Naive B cell (primary cell): ENCODE data around the gene SNX6. TPM values are rescaled to one million over a fixed set of nuclear protein-coding genes. Genes with fewer than 3 reads are reported as not detected.

Experiments used
- ATAC-seq, 2 donors: fragments of 150-1000 bp; cut with Tn5 transposase; 2 replicates each; pipeline ENCODE4 v1.10.0; 2021; ENCODE audit warnings: low read depth in 2 of 2, mild to moderate bottlenecking in 2 of 2, moderate library complexity in 2 of 2
- DNase-seq: peaks from one replicate; pipeline ENCODE4 v3.0.0; 2022
- H3K27ac Mint-ChIP-seq, 6 donors: one replicate each; pipeline ENCODE4 v1.8.0; 2020 to 2022; ENCODE audit warnings: mild to moderate bottlenecking in 6 of 6, mixed read lengths in 6 of 6, moderate library complexity in 5 of 6, inconsistent platforms in 2 of 6
- H3K27me3 Mint-ChIP-seq, 3 donors: one replicate each; pipeline ENCODE4 v1.8.0; 2021 to 2022; ENCODE audit warnings: mixed read lengths in 3 of 3, mild to moderate bottlenecking in 1 of 3
- H3K36me3 Mint-ChIP-seq, 2 donors: one replicate each; pipeline ENCODE4 v1.8.0; 2020 to 2022; ENCODE audit warnings: mixed read lengths in 2 of 2, inconsistent platforms in 1 of 2, mild to moderate bottlenecking in 1 of 2
- H3K4me1 Mint-ChIP-seq, 3 donors: one replicate each; pipeline ENCODE4 v1.8.0; 2020 to 2022; ENCODE audit warnings: mixed read lengths in 3 of 3, inconsistent platforms in 1 of 3, mild to moderate bottlenecking in 1 of 3, moderate library complexity in 1 of 3
- H3K4me3 Mint-ChIP-seq, 8 donors: one replicate each; pipeline ENCODE4 v1.8.0; 2020 to 2022; ENCODE audit warnings: mild to moderate bottlenecking in 8 of 8, mixed read lengths in 8 of 8, moderate library complexity in 8 of 8, inconsistent platforms in 2 of 8
- H3K9me3 Mint-ChIP-seq, 7 donors: one replicate each; pipeline ENCODE4 v1.8.0; 2020 to 2022; ENCODE audit warnings: mixed read lengths in 7 of 7, mild to moderate bottlenecking in 5 of 7, inconsistent platforms in 2 of 7, moderate library complexity in 1 of 7
- polyA plus RNA-seq, 6 donors: library from polyadenylated mRNA; unstranded; fragments of 300-500 nt; fragmentation: Illumina TruSeq; gene quantifications; one replicate each; pipeline ENCODE4 v1.2.3, GENCODE V29; 2021; ENCODE audit warnings: low read depth in 6 of 6

Gene SNX6
- polyA plus RNA-seq, 6 donors from 2014 or later, result 89.3 to 127 (median 110) TPM

DNA sequence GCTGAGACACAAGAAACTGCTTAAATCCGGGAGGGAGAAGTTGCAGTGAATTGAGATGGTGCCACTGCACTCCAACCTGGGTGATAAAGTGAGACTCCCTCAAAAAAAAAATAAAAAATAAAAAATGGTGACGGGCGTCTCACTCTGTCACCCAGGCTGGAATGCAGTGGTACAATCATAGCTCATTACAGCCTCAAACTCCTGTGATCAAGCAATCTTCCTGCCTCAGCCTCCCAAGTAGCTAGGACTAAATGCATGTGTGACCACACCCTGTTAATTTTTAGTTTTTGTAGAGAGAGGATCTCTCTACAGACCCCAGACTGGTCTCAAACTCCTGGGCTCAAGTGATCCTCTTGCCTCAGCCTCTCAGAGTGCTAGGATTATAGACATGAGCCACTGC lies 9.1 kb downstream of the SNX6 start:
- peaks cover 0 to 8% of the 10 kb centered on the region in 2 donors for H3K36me3 Mint-ChIP-seq
- no peaks in the 10 kb centered on the region for H3K27me3 Mint-ChIP-seq
- H3K27ac Mint-ChIP-seq, result peak overlapping the region in 2 of 6 donors; percentile 40 to 56

DNA sequence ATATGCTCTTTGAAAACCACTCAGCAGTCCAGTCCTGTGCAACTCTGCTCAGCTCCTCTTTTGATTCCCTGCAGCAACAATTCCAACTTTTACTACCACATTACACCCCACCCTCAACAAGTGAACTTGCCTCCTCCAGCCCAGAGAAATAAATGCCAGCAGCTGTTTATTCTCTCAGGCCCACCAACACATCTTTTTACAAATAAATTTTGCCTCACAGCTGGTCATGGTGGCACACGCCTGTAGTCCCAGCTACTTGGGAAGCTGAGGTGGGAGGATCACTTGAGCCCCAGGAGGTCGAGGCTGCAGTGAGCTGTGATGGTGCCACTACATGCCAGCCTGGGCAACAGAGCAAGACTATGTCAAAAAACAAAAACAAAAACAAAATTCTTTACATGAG lies 9.8 kb downstream of the SNX6 start:
- ATAC-seq, result no peak
- peaks cover 29 to 51% (median 34%) of the 10 kb centered on the region in 3 donors for H3K4me1 Mint-ChIP-seq
- peaks cover 0 to 8% of the 10 kb centered on the region in 2 donors for H3K36me3 Mint-ChIP-seq
- no peaks in the 10 kb centered on the region for H3K9me3 Mint-ChIP-seq
- peak overlapping the region in 3 of 6 donors; percentile 42 to 69 (median 60) for H3K27ac Mint-ChIP-seq
- H3K4me3 Mint-ChIP-seq, result no peak overlapping the region
- no peaks in the 10 kb centered on the region for H3K27me3 Mint-ChIP-seq
- DNase-seq, result no peak

More for the DNA sequence above, 9.1 kb downstream of the SNX6 start:
- Mint-ChIP-seq H3K4me1 (peaks cover 26 to 53% (median 34%) of the 10 kb centered on the region in 3 donors), H3K4me3 (no peak overlapping the region), H3K9me3 (no peaks in the 10 kb centered on the region)
- ATAC-seq (no peak), DNase-seq (no peak)

DNA sequence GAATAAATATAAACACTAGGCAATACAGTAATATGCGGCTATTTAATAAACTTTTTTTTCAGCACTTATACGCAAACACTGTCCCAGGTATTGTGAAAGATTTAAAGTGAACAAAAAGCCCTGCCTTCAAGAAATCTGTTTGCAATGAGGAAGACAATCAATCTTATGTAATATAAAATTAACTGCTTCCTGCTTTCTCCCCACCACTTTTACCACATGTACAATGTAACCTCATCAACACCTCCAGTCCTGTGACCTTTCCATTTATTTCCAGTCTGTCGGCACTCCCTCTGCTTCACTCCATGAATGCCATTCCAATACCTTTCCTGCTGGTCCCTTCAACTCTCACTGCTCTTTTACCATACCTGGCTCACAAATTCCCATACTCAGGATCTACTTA lies 10.5 kb downstream of the SNX6 start:
- ATAC-seq, result no peak
- no peak for DNase-seq
- Mint-ChIP-seq H3K27ac (peak overlapping the region in 4 of 6 donors; percentile 2 to 82 (median 69)), H3K36me3 (peaks cover 0 to 8% of the 10 kb centered on the region in 2 donors), H3K4me1 (peaks cover 24 to 51% (median 34%) of the 10 kb centered on the region in 3 donors), H3K4me3 (no peak overlapping the region), H3K27me3 (no peaks in the 10 kb centered on the region), H3K9me3 (no peaks in the 10 kb centered on the region)

DNA sequence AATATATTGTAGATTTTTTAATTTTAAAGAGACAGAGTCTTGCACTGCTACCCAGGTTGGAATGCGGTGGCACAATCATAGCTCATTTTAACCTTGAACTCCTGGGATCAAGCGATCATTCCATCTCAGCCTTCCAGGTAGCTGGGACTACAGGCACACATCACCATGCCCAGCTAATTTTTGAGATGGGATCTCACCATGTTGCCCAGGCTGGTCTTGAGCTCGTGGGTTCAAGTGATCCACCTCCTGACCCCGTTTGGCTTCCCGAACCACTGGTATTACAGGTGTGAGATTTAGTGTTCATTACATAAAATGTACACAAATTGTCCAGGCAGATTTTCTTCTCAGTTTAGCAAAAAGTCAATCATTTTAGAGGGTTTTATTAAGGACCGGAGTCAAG lies 13.6 kb downstream of the SNX6 start:
- H3K9me3 Mint-ChIP-seq, result no peaks in the 10 kb centered on the region
- ATAC-seq (no peak), DNase-seq (no peak)
- no peaks in the 10 kb centered on the region for H3K36me3 Mint-ChIP-seq
- no peak overlapping the region for H3K4me3 Mint-ChIP-seq
- H3K27me3 Mint-ChIP-seq, result no peaks in the 10 kb centered on the region
- H3K4me1 Mint-ChIP-seq, result peaks cover 18 to 36% (median 22%) of the 10 kb centered on the region in 3 donors
- H3K27ac Mint-ChIP-seq, result no peak overlapping the region

DNA sequence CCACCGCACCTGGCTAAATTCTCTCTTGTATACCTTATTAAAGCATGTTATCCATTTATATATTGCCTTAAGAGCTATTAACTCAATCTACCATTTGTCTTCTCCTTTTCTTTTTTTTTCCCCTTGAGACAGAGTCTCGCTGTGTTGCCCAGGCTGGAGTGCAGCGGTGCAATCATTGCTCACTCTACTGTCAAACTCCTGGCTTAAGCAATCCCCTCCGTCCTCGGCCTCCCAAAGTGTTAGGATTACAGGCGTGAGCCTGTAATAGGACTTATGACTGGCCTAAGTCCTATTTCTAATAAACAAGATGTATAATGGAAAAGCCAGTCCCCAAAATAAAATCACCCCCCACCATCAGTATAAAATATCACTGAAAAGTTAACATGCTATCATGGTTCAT lies 14.4 kb downstream of the SNX6 start:
- H3K36me3 Mint-ChIP-seq, result no peaks in the 10 kb centered on the region
- peak overlapping the region in 1 of 6 donors; percentile 31 for H3K27ac Mint-ChIP-seq
- H3K4me3 Mint-ChIP-seq, result no peak overlapping the region
- H3K9me3 Mint-ChIP-seq, result no peaks in the 10 kb centered on the region
- H3K27me3 Mint-ChIP-seq, result no peaks in the 10 kb centered on the region
- H3K4me1 Mint-ChIP-seq, result peaks cover 14 to 32% (median 17%) of the 10 kb centered on the region in 3 donors
- no peak for DNase-seq
- no peak for ATAC-seq

DNA sequence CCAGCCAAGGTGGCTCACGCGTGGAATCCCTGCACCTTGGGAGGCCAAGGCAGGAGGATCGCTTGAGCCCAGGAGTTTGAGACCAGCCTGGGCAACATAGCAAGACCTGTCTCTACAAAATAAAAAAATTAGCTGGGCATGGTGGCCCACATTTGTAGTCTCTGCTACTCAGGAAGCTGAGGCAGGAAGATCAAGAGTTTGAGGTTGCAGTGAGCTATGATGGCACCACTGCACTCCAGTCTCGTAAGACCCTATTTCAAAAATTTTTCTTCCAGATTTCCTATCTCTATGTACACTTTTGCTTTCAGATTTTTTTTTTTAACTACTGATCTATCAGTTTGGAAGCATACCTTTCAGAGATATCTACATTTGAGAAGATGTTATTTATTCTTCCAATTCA lies 15.3 kb downstream of the SNX6 start:
- Mint-ChIP-seq H3K27me3 (no peaks in the 10 kb centered on the region), H3K4me3 (no peak overlapping the region), H3K4me1 (peaks cover 8 to 24% (median 11%) of the 10 kb centered on the region in 3 donors), H3K36me3 (no peaks in the 10 kb centered on the region), H3K27ac (peak overlapping the region in 4 of 6 donors; percentile 44 to 85 (median 68)), H3K9me3 (no peaks in the 10 kb centered on the region)
- ATAC-seq (no peak), DNase-seq (no peak)

DNA sequence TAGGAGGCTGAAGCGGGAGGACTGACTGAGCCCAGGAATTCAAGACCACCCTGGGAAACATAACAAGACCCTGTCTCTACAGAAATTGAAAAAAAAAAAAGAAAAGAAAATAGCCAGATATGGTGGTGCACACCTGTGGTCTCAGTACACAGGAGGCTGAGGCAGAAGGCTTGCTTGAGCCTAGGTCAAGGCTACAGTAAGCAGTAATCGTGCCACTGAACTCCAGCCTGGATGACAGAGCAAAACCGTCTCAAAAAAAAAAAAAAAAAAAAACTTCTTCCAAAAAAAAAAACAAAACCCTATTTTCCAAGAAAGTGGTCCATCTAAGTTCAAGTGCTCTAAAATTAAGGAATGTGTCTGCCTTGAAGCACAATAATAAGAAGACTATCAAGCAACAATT lies 19.8 kb downstream of the SNX6 start:
- Mint-ChIP-seq H3K9me3 (no peaks in the 10 kb centered on the region), H3K36me3 (no peaks in the 10 kb centered on the region), H3K27me3 (no peaks in the 10 kb centered on the region), H3K4me1 (peaks cover 0 to 5% (median 0%) of the 10 kb centered on the region in 3 donors), H3K4me3 (no peak overlapping the region), H3K27ac (peak overlapping the region in 1 of 6 donors; percentile 47)
- DNase-seq (no peak), ATAC-seq (no peak)

DNA sequence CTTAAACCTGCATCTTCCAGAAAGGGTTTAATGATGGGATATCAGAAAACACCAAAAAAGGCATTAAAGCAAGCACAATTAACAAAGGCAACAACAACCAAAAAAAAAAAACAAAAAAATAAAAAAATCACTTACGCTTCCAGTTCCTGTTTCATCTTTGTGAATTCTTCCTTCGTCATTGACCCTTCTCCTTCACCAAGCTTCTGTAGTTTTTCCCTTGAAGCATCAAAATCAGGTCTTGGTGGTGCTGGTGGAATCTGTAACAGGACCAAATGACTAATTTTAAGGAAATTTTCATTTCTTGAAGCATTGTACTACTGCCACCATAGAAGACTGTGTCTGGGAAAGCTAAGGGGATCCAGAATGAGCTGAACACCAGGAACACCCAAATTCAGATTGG lies 24.5 kb downstream of the SNX6 start:
- Mint-ChIP-seq H3K27ac (peak overlapping the region in 2 of 6 donors; percentile 53 to 57), H3K4me1 (no peaks in the 10 kb centered on the region), H3K27me3 (no peaks in the 10 kb centered on the region), H3K4me3 (no peak overlapping the region), H3K9me3 (no peaks in the 10 kb centered on the region), H3K36me3 (peaks cover 8% of the 10 kb centered on the region in 2 donors)
- DNase-seq (no peak), ATAC-seq (no peak)

DNA sequence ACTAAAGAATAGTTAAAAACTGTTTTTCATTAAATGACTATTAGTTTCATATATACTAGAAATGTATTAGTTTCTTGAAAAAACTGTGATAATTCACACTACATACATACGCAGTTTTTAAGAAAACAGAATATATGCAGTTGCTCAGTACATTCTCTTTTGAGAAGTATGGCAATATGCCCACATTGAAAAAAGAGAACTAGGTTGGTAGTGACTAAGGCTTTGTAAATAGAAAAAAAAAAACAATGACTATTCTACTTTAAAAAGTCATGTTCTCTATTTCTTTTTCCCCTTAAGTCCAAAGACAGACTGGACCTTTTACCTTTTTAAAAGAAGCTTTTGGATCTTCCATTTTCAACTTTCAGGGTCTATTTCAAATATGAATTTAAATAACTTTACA lies 25.0 kb downstream of the SNX6 start:
- no peak for DNase-seq
- Mint-ChIP-seq H3K4me3 (no peak overlapping the region), H3K36me3 (peaks cover 8 to 10% of the 10 kb centered on the region in 2 donors), H3K27me3 (no peaks in the 10 kb centered on the region), H3K9me3 (no peaks in the 10 kb centered on the region), H3K27ac (peak overlapping the region in 1 of 6 donors; percentile 53), H3K4me1 (no peaks in the 10 kb centered on the region)
- ATAC-seq, result no peak

DNA sequence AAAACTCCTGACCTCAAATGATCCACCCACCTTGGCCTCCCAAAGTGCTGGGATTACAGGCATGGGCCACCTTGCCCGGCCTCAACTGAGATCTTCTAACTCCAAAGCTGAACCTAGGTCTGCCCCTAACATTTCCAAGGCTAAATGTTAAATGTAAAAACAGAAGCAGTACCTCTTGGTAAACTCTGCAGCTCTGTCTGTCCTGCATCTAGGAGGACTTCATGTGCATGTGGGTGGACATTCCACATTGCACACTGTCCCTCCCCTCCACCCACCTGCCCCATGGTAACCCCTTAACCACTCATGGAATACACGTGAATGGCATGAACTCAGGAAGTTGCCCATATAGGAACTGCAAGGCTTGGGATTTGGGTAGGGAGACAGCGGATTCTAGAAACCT lies 33.1 kb downstream of the SNX6 start:
- Mint-ChIP-seq H3K27ac (no peak overlapping the region), H3K4me1 (no peaks in the 10 kb centered on the region), H3K27me3 (no peaks in the 10 kb centered on the region), H3K4me3 (no peak overlapping the region), H3K9me3 (no peaks in the 10 kb centered on the region), H3K36me3 (peaks cover 9 to 14% of the 10 kb centered on the region in 2 donors)
- DNase-seq (no peak), ATAC-seq (no peak)

DNA sequence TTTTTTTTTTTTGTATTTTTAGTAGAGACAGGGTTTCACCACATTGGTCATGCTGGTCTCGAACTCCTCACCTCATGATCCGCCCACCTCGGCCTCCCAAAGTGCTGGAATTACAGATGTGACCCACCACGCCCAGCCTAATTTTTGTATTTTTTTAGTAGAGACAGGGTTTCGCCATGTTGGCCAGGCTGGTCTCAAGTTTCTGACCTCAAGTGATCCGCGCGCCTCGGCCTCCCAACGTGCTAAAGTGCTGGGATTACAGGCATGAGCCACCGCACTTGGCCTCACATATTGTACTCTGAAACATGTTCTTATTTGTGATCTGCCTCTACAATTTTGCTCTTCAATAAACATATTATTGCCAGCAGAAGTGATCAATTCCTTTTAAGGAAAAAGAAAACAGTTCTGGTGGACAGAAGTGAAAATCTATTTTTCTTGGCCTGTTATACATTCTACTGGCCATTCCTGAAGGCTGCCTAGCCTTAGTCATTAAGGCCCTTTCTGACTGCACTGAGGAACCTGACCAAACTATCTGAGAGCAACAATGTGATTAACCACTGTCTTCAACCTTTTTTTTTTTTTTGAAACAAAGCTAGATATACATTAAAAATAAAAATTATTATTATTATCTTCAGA lies 36.1 kb downstream of the SNX6 start:
- no peak overlapping the region for H3K27ac Mint-ChIP-seq
- no peaks in the 10 kb centered on the region for H3K9me3 Mint-ChIP-seq
- no peaks in the 10 kb centered on the region for H3K4me1 Mint-ChIP-seq
- no peaks in the 10 kb centered on the region for H3K27me3 Mint-ChIP-seq
- H3K4me3 Mint-ChIP-seq, result no peak overlapping the region
- DNase-seq, result no peak
- peaks cover 0 to 19% of the 10 kb centered on the region in 2 donors for H3K36me3 Mint-ChIP-seq
- no peak for ATAC-seq

DNA sequence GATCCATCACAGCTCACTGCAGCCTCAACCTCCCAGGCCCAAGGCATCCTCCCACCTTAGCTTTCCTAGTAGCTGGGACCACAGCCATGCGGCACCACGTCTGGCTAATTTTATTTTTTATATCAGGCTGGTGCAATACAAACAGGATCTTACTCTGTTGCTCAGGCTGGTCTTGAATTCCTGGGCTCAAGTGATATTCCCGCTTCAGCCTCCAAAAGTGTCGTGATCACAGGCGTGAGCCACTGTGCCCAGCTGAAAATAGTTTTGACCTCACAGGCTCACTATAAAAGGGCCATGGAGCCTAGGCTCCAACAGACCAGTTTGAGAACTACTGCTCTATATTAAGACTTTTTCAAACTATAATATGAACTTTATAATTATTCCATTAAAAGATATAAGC lies 37.3 kb downstream of the SNX6 start:
- Mint-ChIP-seq H3K27ac (no peak overlapping the region), H3K4me1 (no peaks in the 10 kb centered on the region), H3K9me3 (no peaks in the 10 kb centered on the region), H3K4me3 (no peak overlapping the region), H3K36me3 (peaks cover 0 to 17% of the 10 kb centered on the region in 2 donors), H3K27me3 (no peaks in the 10 kb centered on the region)
- ATAC-seq (no peak), DNase-seq (no peak)

DNA sequence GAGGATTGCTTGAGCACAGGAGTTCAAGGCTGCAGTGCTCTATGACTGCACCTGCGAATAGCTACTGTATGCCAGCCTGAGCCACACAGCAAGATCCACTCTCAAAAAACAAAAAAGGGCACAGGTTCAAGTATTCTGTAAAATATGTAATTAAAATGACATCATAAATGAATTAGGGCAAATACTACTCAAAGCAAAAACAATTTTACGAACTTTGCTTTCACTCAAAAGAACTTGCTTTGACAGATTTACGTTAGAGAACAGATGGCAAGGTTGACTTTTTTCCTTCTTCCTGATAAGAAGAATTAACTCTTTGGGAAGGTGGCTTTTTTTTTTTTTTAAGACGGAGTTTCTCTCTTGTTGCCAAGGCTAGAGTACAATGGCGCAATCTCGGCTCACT lies 46.4 kb downstream of the SNX6 start:
- Mint-ChIP-seq H3K4me3 (no peak overlapping the region), H3K27me3 (no peaks in the 10 kb centered on the region), H3K36me3 (no peaks in the 10 kb centered on the region), H3K27ac (peak overlapping the region in 2 of 6 donors; percentile 19 to 20), H3K9me3 (no peaks in the 10 kb centered on the region), H3K4me1 (no peaks in the 10 kb centered on the region)
- ATAC-seq (no peak), DNase-seq (no peak)

DNA sequence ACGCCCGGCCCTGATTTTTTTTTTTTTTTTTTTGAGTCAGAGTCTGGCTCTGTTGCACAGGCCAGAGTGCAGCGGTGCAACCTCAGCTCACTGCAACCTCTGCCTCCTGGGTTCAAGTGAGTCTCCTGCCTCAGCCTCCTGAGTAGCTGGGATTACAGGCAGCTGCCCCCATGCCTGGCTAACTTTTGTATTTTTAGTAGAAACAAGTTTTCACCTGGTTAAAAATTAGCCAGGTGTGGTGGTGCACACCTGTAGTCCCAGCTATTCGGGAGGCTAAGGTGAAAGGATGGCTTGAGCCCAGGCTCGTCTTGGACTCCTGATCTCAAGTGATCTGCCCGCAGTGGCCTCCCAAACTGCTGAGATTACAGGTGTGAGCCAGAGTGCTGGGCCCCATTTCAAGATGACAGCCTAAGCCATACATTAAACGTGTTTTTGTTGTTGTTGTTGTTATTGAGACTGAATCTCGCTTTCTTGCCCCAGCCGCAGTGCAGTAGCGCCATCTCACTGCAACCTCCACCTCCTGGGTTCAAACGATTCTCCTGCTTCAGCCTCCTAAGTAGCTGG lies 47.7 kb downstream of the SNX6 start:
- DNase-seq (no peak), ATAC-seq (no peak)
- Mint-ChIP-seq H3K9me3 (no peaks in the 10 kb centered on the region), H3K27me3 (no peaks in the 10 kb centered on the region), H3K4me3 (no peak overlapping the region), H3K27ac (no peak overlapping the region), H3K4me1 (no peaks in the 10 kb centered on the region), H3K36me3 (peaks cover 4 to 5% of the 10 kb centered on the region in 2 donors)
